GM12892 (cell line): ENCODE results near the gene GET4.

Source experiments
- POLR2A ChIP-seq: IDR thresholded peaks from 2 replicates; pipeline ENCODE4 v1.6.1; 2011; ENCODE audit warnings: low read depth, low read length, control low read depth
- TAF1 ChIP-seq: IDR thresholded peaks from 2 replicates; pipeline ENCODE4 v1.6.1; 2011; ENCODE audit warnings: low read depth, mild to moderate bottlenecking, control low read depth, low read length, borderline replicate concordance

- no peak for TF ChIP-seq POLR2A
- no peak for TF ChIP-seq TAF1
Observed at GRCh38 chr7:849781-850180, 26.6 kb upstream of the GET4 start.
